GM12891 (cell line): ENCODE measurements around the gene SREBF2.
"Not testable (repeated sequence)": the region's sequence is repeated elsewhere in the genome, so short reads cannot be mapped to it uniquely, and the experiment has no call there.

Experiments used
- DNase-seq: peaks from one replicate; pipeline ENCODE4 v3.0.0; 2011; ENCODE audit warnings: low spot score; ENCODE audit not compliant: insufficient read length
- FAIRE-seq: peaks from 2 replicates; lab custom pipeline; 2011; peaks lifted over from hg19 to GRCh38; lab: Jason Lieb, UNC
- PAX5 ChIP-seq: IDR thresholded peaks from 2 replicates; pipeline ENCODE4 v1.6.1; 2011; ENCODE audit warnings: low read length, moderate library complexity, mild to moderate bottlenecking; ENCODE audit not compliant: insufficient read depth, severe bottlenecking
- POLR2A ChIP-seq: IDR thresholded peaks from 2 replicates; pipeline ENCODE4 v1.6.1; 2011; ENCODE audit warnings: low read depth, low read length, control low read depth
- POLR2AphosphoS5 ChIP-seq: IDR thresholded peaks from 2 replicates; pipeline ENCODE4 v1.6.1; 2011; ENCODE audit warnings: low read depth, low read length, control low read depth
- POU2F2 ChIP-seq: IDR thresholded peaks from 2 replicates; pipeline ENCODE4 v1.6.1; 2011; ENCODE audit warnings: low read depth, mild to moderate bottlenecking, control low read depth, low read length, moderate library complexity
- SPI1 ChIP-seq: IDR thresholded peaks from 2 replicates; pipeline ENCODE4 v1.6.1; 2011; ENCODE audit warnings: low read depth, low read length, control low read depth
- TAF1 ChIP-seq: IDR thresholded peaks from 2 replicates; pipeline ENCODE4 v1.6.1; 2011; ENCODE audit warnings: low read depth, low read length, control low read depth

SREBF2 gene

GRCh38 chr22:41857155-41857859 lies 24.4 kb downstream of the SREBF2 start:
- peak; percentile 89 for FAIRE-seq
- TF ChIP-seq POLR2AphosphoS5 (no peak), SPI1 (no peak), POU2F2 (no peak), TAF1 (no peak), PAX5 (no peak), POLR2A (no peak)
- DNase-seq: no peak

DNA sequence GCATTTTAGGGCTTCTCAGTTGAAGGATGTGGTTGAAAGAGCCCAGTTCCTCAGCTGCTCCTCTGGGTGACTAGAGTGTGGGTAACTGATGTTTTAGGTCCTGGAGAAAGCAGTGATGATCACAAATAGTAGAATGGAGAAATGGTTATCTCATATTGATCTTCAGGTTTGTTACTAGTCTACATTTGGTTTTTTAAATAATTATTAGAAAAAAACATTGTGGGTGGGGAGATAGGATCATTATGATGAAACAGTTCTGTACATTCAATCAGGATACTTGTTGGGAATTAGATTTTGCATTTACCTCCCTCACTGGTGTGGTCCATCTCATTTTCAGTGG lies 24.9 kb downstream of the SREBF2 start:
- TF ChIP-seq POLR2A (no peak), SPI1 (0 out of 2 replicates have a peak, but pooled peaks have one; percentile 36), POU2F2 (no peak)
- no peak for FAIRE-seq
- DNase-seq: no peak

GRCh38 chr22:41862160-41862529 lies 29.2 kb downstream of the SREBF2 start:
- TF ChIP-seq TAF1 (no peak), POLR2AphosphoS5 (peak; percentile 78; the same call in 1 of the 2 replicates), PAX5 (peak; percentile 30), POLR2A (no peak; the same call in 1 of the 2 replicates), POU2F2 (peak; percentile 77), SPI1 (no peak)
- DNase-seq: no peak
- FAIRE-seq: no peak

DNA sequence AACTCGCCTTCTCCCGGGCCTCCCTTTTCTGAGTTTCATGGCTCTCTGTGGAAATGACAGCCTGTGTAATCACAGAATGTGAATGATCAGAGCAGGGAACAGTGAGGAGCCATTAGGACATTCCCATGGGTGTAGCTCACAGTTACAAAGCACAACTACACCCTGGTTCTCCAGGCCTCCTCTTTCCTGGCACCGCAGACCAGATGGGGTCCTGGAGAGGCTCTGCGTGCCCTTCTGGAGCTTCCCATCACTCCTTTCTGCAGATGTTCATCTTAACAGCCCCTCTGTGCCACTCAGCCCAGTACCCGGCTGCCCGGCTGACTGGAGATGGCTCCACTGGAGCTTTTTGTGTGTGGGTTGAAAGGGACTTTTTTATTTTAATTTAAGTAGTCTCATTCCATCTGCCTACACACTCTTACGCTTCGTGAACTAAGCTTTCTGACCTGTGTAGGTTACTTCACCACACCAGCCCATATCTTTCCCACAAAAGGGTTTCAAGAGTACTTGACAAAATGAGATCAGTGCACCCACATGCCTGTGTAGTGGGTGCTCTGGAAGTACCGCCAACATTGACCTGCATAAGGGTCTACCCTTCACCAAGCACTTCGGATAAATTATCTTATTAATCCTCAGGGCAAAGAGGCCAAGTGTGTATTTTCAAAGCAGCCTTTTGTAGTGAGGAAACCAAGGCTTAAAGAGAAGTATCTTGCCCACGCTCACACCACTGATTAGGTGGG lies 29.8 kb downstream of the SREBF2 start:
- FAIRE-seq (peak; percentile 93), DNase-seq (no peak)
- TF ChIP-seq TAF1: no peak
- TF ChIP-seq POLR2A: no peak
- 0 out of 2 replicates have a peak, but pooled peaks have one; percentile 0 for TF ChIP-seq SPI1
- peak; percentile 69; the same call in 1 of the 2 replicates for TF ChIP-seq POLR2AphosphoS5
- TF ChIP-seq PAX5: peak; percentile 65
- peak; percentile 11; the same call in 1 of the 2 replicates for TF ChIP-seq POU2F2

DNA sequence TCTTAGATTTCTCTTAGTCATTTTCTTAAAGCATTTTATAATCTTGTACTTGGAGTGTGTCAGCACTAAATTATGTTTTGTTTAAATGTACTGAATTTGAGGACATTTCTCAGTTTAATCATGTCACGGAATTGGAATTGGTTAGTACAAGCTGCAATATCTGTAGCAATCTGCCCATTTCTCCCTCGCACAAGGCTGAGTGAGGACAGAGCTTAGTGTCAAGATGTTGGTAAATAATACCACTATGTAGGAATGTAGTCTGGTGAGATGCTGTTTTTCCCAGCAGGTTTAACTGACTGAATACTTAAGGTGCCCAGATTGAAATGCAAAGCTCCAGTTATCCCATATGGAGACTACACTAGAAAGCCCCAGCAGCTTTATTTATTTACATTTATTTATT lies 30.6 kb downstream of the SREBF2 start:
- DNase-seq (no peak), FAIRE-seq (peak; percentile 28)
- TF ChIP-seq PAX5: no peak
- no peak for TF ChIP-seq POLR2AphosphoS5
- TF ChIP-seq SPI1: no peak
- TF ChIP-seq POU2F2: no peak
- no peak for TF ChIP-seq POLR2A
- no peak for TF ChIP-seq TAF1

DNA sequence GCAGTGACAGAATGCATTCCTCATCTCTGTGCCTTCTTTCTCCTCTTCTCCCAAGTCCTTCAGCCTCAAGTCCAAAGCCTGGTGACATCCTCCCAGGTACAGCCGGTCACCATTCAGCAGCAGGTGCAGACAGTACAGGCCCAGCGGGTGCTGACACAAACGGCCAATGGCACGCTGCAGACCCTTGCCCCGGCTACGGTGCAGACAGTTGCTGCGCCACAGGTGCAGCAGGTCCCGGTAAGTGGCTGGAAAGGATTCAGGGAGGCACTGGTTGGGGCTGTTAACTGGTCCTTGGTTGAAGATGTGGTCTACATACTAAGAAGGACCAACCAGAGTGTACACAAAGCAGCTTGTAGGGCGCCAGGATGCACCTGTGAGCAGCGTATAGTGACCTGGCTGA lies 35.7 kb downstream of the SREBF2 start:
- FAIRE-seq: no peak
- DNase-seq: no peak
- no peak for TF ChIP-seq POLR2A
- TF ChIP-seq TAF1: no peak
- TF ChIP-seq PAX5: no peak
- TF ChIP-seq POLR2AphosphoS5: no peak
- TF ChIP-seq SPI1: no peak
- no peak for TF ChIP-seq POU2F2

DNA sequence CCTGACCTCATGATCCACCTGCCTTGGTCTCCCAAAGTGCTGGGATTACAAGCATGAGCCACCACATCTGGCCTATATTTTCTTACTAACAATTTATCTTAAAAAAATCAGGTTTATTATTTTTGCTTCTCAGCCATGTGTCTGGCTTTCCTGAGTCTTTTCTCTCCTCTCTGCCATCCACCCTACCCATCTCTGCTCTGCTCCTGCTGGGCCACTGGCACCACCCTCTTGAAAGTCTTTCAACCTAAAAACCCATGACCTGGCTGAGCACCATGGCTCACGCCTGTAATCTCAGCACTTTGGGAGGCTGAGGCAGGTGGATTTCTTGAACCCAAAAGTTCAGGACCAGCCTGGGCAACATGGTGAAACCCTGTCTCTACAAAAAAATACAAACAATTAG lies 37.2 kb downstream of the SREBF2 start:
- DNase-seq, FAIRE-seq: not testable (repeated sequence)

DNA sequence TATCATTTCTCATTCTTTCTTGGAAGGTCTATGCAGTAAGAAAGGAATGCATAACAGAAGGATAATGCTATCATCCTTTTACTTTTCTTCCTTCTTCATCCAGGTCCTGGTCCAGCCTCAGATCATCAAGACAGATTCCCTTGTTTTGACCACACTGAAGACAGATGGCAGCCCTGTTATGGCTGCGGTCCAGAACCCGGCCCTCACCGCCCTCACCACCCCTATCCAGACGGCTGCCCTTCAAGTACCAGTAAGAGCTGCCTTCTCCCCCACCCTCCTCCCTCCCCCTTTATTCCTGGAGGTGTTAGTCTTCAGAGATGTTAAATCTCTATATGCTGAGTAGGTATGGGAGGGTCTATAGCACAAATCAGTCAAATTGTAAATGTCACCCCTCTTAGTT lies 37.9 kb downstream of the SREBF2 start:
- FAIRE-seq: no peak
- no peak for DNase-seq
- no peak for TF ChIP-seq POLR2A
- no peak for TF ChIP-seq POU2F2
- no peak for TF ChIP-seq SPI1
- TF ChIP-seq POLR2AphosphoS5: no peak
- TF ChIP-seq TAF1: no peak
- TF ChIP-seq PAX5: no peak

DNA sequence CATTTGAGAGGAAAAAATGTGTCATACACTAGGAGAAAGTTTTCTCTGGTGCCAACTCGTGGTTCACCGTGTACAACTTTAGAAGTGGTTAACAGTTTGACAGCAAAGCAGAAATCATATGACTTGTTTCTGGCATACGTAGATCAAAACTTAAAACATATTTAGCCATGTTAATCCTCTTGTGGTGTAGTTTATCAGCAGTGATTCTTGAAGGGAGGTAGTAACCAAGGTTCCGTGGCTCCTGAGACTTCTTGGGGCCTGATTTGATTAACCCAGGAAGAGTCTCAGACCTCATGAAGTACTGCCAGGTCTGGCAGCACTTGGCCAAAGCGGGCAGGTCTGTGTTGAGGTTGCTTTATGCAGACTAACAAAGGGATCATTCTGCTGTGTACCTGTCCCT lies 40.5 kb downstream of the SREBF2 start:
- TF ChIP-seq SPI1 (no peak), TAF1 (no peak), POLR2AphosphoS5 (no peak), POLR2A (no peak), PAX5 (no peak), POU2F2 (no peak)
- no peak for DNase-seq
- FAIRE-seq: peak; percentile 45
